HG03469 (cell line): ENCODE data around the gene SERPINB13.
A peak's percentile ranks its signal among the peaks of the same experiment; 100 is the strongest.

Source experiments
- ATAC-seq: cut with Tn5 transposase; IDR thresholded peaks from one replicate; pipeline ENCODE4 v1.9.1; 2021; ENCODE audit warnings: mild to moderate bottlenecking, moderate library complexity, moderate number of reproducible peaks; ENCODE audit not compliant: unreplicated experiment

The SERPINB13 gene, protein sequence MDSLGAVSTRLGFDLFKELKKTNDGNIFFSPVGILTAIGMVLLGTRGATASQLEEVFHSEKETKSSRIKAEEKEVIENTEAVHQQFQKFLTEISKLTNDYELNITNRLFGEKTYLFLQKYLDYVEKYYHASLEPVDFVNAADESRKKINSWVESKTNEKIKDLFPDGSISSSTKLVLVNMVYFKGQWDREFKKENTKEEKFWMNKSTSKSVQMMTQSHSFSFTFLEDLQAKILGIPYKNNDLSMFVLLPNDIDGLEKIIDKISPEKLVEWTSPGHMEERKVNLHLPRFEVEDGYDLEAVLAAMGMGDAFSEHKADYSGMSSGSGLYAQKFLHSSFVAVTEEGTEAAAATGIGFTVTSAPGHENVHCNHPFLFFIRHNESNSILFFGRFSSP

DNA sequence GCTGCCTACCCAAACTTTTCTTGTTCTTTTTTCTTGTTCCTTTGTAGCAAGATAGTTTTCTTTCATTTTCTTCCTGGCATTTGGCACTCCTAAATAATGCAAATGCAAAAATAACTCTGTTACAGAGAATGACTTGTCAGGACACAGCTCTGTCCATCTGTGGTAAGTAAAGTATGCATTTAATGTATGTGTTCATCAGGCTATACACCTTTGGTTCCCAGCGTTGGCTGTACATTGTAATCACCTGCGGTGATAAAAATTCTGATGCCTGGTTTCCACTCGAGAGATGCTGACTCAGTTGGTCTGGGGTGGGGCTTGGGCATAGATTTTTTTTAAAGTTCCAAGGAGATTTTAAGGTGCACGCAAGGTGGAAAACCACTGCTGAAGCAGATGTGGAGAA lies at the start of gene SERPINB13:
TSS of gene SERPINB13 (plus strand) at position 378 of the 400 bp plus-strand sequence. CDS start 1,325 bp downstream, outside the sequence.
- no peak for ATAC-seq

DNA sequence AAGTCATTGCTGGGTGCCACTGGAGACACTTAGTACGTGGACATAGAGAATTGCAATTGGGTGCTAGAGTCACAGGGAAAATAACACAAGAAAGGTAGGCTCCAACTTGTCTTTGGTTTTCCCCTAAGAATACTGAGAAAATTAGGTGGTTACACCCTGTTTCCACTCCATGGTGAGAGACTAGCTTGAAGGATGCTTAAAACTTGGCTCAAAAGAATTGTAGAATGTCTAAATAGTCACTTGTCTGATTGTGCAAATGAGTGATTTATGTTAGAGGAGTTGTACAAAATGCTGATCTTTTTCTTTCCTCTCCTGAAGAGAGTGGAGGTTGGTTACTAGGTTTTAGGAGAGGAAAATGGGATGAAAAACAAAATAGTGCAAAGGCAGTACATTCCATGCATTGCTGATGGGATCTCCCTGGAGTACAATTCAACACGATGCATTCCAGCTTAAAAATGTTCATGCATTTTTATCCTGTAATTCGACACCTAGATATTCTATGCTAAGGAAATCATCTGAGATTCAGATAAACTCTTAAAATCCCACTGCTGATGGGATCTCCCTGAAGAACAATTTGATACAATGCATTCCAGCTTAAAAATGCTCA lies 47.1 kb upstream of the SERPINB13 start:
- no peak for ATAC-seq

DNA sequence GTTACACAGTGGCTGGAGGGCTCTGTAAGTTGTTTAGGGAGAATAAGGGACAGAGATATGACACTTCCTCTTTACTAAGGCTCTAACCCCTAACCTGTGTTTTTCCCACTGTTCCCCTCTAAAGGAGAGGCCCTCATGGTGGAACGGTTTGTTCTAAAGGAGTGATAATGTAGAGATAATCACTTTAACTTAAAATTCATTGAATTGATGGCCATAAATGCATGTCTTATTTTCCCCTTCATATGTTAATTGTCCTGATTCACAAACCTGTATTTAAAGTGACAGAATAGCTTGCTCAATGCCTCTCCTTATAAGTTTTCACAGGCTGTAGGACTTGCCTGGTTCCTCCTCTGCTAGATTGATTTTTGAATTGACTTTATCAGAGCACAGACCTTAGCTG lies 45.1 kb upstream of the SERPINB13 start, which contains the start of gene SERPINB12:
TSS of gene SERPINB12 (plus strand) at position 301 of the 400 bp plus-strand sequence. CDS start 13,791 bp downstream, outside the sequence.
- no peak for ATAC-seq

DNA sequence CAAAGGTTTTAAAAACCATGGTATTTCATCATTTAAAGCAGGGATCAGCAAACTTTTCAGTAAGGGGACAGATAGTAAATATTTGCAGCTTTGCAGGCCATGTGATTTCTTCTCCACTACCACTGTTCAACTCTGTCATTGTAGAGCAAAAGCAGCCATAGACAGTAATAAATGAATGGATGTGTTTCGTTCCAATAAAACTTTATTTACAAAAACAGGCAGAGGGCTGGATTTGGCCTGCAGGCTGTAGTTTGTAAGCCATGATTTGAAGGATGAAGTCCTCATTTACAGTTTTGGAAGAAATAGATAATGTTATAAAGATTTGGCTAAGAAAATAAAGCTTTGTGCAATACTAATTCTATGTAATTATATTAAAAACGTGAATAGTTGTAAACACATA lies 43.1 kb upstream of the SERPINB13 start:
- no peak for ATAC-seq

DNA sequence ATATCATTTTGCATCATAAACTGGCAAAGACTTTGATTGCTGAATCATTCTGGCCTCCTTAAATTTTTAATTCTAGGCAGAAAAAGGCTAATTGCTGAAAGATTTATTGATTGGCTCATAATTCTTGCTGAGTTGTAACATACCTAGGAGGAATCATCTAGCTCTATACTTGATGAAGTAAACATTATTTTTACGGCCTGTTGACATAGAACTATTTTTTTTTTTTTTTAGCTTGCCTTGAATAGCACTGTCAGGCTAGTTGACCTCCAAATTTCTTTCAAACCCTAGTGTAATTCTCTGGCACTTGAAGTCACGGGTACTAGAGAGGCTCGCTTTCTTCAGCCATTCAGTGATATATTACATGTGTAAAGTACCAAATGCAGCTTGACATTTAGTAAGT lies 42.1 kb upstream of the SERPINB13 start:
- no peak for ATAC-seq

DNA sequence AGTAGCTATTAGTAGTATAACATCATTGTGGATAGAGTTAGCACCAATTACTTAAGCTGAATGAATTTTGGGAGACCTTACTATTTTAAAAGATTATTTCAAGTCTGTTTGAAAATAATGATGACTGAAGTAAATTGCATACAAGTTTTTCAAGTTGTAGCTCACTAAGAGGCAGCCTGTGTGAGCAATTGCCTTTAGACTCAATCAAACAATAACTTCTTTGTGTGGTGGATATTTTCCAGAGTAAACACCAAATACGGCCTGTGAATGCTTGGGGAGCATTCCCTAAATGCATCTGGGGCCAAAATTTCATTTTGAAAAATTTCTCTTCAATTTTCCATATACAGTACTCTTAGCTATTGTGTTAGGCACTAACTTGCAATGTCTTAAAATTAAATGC lies 37.1 kb upstream of the SERPINB13 start:
- ATAC-seq, result no peak

DNA sequence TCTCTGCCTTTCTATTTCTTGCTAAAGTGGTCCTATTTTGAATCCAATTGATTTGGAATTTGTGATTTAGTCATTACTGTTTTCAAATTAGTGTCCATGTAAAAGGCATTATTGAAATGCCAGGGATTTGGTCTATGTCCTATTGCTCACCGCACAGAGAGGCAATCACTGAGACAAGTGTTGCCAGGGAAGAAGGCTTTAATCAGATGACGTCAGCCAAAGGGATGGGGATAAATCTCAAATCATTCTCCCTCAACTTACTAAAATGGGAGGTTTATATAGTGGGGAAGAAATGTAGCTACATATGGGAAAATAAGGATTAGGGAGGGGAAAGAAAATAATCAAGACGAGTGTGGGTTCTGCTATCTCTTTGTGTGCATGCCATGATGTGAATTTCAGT lies 35.4 kb upstream of the SERPINB13 start:
- no peak for ATAC-seq

DNA sequence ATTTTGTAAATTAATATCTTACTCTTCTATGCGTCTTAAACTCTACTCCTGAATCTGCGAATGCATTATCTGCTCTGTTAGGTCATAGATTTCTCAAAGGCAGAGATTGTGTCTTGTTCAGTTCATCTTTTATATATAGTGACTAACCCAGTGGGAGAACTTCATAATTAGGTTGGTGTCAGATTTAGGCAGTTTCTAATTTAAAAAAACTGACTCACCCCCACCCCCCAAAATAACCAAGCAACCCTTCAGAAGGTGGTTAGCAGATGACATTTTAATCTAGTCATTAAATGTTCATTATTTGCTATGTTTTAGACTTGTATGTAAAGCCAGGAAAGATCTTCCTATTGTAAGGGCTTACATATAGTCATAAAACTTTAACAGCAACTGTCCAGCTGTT lies 34.6 kb upstream of the SERPINB13 start:
- no peak for ATAC-seq

DNA sequence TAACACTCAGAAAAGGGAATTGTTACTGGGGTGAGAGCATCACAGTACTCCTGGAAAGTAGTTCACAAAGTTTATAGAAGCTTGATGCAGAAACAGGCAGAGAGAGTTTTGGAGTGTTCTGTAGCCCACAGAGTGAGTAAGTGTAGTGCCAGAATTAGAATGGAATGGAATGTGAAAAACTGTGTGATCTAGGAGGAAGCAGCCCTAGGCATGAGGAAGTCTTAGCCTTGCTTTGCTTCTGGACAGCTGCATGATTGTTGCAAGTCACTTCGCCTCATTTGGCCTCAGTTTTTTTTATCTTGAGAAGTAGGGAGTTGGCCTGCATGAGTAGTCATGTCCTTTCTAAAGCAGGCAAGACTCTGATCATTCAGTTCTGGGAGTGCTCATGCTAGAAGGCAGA lies 34.1 kb upstream of the SERPINB13 start:
- ATAC-seq, result no peak

DNA sequence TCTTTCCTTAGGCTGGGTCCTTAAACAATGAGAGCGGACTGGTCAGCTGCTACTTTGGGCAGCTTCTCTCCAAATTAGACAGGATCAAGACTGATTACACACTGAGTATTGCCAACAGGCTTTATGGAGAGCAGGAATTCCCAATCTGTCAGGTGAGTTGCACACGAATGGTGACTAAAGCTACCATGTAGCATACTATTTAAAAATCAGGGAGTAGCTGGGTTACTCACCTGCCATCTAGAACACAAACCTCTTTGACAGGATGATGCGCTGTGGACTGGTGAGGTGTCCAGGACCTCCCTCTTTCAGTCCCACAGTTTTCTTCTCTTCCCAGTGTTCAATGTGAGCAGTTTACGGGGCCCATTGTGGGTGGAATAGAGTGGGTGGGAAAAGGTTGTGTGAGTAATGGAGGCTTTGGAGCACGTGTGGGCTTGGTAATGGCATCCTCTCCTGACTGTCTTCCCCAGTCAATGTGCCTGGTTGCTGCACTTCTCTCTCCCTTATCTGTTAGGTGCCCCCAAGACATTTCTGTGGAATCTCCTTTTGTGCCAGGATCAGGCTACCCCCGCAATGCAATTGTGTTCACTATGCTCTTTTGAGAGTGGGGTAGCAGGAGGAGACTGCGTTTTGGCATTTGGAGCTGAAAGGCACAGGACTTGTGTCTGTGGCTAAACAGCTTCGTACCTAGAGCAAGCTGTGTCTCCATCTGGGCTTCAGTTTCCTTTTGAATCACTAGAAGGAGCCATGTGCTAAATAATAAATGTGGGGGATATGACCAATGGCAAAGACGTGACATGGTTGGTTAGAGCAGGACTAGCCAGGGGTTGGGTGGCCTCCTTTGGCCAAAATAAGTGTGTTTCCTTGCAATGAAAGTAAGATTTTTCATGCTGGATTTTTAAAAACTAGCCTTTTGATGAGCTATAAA lies 27.3 kb upstream of the SERPINB13 start:
- peak; percentile 37 for ATAC-seq

DNA sequence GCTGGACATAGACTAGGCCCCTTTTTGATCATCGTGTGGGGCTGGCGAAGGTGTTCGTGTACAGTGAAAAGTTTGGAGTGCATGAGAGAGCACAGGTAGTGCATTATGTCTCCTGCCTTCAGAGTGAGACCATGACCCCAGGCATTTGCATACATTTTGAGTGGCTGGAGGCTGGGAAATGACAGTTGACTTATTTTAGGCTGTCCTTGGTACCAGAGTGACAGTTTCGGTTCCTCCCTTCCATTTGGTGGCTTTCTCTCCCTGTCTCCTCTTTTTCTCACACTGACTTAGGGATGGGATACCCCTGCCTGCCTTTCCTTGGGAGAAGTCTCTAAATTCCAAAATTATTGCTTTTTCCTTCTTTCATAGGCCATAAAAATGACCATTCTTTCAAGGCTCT lies 24.9 kb upstream of the SERPINB13 start:
- ATAC-seq, result peak; percentile 89

DNA sequence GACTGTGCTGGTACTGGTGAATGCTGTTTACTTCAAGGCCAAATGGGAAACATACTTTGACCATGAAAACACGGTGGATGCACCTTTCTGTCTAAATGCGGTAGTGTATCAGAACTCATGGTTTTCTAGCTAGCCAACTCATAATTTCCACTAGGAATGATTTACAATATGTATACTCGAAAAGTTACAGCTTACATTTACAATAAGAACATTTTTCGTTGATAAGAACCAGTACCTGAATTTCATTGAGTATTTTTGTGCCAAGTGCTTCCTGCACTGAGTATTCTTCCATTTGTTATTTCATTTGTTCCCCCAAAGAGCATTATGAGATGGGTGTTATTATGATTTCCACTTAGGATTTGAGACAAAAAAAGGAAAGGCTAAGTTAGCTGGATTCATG lies 23.1 kb upstream of the SERPINB13 start:
- no peak for ATAC-seq

DNA sequence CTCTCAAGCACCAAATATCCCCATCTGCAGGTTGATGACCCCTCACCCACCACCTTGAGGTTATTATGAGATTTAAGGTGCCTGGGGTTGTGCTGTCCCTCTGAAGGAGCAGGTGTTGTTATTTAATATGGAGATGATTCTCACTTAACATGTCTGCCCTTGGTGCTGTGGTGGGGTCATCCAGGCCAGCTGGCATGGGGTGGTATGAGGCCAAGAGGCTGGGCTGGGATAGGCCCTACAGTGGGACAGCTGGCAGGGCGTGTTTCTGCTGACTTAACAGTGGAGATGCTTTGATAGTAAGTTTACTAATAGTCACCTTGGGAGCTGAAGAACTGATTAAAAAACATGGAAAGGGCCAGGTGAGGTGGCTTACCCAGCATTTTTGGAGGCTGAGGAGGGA lies 22.6 kb upstream of the SERPINB13 start:
- no peak for ATAC-seq

DNA sequence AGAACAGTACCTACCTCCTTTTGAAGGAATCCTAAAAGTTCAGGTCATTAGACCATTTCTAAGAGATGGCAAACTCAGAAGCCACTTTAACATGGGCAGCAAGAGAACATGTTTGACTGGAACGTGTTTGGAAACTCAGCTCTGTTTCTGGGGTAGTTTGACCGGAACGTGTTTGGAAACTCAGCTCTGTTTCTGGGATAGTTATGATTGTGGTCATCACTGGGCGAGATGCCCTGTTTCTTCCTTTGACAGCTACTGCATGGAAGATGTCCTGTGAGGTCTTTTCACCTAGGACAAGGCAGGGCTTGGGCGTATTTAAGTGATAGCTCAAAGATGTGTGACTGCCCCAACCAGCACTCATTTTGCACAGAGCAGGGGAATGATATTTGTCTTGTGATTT lies 19.9 kb upstream of the SERPINB13 start:
- ATAC-seq, result no peak

DNA sequence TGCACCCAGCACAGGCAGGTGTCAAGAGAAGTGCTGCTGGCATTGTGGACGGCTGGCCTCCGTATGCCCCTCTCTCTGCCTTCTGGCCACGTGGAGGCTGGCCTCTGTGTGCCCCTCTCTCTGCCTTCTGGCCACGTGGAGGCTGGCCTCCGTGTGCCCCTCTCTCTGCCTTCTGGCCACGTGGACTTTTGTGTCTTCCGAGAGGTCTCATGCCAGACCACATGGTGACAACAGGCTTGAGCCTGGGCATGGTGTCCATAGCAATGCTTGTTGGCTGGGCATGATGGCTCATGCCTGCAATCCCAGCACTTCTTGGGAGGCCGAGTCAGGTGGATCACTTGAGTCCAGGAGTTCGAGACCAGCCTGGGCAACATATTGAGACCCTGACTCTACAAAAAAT lies 19.3 kb upstream of the SERPINB13 start:
- ATAC-seq, result no peak

DNA sequence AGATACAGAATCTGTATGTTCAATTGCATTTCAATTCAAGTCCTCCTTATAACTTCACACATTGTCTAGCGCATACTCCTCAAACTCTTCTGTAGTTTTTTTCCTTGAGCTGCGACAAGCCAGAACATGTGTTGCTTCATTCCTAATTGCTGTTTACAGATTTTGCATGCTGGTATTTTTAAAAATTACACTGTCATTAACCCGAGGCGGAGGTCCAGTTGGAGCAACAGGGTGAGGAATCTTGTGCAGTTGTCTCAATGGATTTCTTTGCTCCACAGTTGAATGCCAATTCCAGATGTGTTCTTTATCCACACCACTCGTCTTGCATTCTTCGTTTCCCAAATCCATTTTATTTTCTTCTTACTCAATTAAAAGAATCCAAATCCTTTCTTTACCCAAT lies 16.4 kb upstream of the SERPINB13 start:
- ATAC-seq, result no peak

DNA sequence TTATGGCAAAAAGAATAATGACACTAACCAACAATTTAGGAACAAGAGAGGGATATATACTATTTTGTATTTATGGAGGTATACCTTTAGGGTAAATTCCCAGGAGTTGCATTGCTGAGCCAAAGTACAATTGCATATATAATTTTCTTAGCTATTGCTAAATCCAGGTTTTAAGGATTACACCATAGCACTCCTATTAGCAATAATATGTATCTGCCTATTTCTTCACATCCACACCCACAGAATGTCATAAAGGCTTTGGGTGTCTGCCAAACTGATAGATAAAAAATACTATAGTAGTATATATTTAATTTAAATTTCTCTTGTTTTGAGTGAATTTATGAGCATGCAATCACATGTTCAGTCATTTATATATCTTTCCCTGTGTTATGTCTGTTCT lies 11.5 kb upstream of the SERPINB13 start:
- no peak for ATAC-seq

DNA sequence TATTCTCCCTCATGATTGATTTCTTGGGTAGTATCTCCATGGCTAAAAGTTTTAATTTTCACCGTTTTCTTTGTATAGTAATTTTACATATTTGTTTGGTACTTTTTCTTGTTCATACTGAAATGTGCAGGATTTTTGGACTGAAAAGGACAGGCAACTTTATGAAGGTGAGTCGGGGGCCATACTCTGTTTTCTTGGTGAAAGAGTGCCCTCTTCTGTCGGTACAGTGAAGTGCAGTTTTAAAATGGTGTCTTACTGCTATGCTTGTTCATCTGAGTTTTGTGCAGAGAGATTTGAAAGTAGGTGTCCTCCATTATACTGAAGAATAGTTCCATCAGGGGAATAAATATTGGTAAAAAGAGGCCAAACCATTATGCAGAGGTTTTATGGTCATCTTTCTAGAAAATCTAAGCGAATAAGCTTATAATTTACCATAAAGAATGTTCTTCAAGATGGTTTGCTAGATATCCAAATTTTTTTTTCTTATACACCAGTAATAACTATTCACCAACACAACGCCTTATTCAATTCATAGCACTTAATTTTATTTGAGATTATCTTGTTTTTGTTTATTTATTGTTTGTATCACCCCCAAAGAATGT lies 8.7 kb upstream of the SERPINB13 start:
- no peak for ATAC-seq

DNA sequence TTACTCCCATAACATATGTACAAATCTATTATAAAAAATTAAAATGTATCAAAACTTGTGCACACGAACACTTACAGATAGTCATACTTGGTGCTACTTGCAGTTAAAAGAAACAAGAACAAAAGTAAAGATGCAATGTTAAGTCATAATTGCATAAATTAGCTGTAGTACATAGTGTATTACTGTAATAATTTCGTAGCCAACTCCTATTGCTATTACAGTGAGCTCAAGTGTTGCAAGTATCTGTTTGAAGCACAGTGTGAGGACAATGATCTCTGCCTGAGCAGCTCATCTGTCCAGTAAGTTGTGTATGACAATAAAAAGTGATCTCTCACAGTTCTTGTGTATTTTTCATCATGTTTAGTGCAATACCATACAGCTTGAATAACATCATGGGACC lies 7.5 kb upstream of the SERPINB13 start:
- ATAC-seq, result no peak

DNA sequence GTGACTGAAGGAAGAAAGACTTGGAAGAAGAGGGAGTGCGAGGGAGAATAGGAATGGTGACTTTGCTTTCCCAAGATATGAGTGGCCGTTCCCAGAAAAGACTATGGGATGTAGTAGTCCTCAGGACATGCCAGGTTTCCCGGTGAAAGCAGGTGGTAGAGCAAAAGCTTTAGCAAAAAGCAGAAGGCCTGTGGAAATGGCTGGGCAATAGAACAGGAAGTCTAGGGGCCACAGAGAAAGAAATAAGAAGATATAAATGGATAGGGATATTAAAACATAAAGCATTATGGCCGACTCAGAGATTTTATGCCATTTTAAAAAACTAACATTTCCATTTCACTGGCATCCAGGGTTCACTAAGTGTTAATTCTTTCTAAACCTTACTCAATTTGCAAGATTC lies 1.2 kb upstream of the SERPINB13 start:
- no peak for ATAC-seq

DNA sequence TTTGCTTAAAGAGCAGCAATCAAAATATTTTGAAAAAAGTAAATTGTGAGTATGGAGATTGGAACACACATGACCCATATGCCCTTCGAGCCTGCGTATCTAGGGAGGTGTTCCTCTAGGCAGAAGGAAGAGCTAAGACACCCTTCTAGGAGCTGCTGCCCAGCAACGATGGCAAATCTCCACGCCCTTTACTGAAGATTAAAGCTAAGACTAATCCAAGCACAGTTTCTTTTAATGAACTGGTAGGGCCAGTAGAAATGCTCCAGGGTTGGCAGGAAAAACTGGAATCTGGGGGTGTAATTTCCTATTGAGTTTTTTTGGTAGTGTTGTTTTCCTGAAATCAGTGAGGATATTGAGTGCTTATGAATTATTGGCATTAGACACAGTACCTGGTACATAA lies 712 bp upstream of the SERPINB13 start:
- no peak for ATAC-seq
